Fibroblast of pulmonary artery (primary cell): Measurements from ENCODE around the gene TMCC3.

ENCODE experiments used
- DNase-seq: peaks from one replicate; pipeline ENCODE4 v3.0.0-alpha.2; 2010; ENCODE audit warnings: low read depth
- H3K4me3 ChIP-seq: replicated peaks from 2 replicates; pipeline ENCODE4 v1.5.1; 2011; ENCODE audit warnings: low read depth, mild to moderate bottlenecking, control low read depth, low read length, moderate library complexity
- TF ChIP-seq, protein P1 (sequence below): IDR thresholded peaks from 2 replicates; pipeline ENCODE4 v1.5.1; 2011; ENCODE audit warnings: mild to moderate bottlenecking, control low read depth, low read length, inconsistent platforms; ENCODE audit errors: missing control alignments

The TMCC3 gene

DNA sequence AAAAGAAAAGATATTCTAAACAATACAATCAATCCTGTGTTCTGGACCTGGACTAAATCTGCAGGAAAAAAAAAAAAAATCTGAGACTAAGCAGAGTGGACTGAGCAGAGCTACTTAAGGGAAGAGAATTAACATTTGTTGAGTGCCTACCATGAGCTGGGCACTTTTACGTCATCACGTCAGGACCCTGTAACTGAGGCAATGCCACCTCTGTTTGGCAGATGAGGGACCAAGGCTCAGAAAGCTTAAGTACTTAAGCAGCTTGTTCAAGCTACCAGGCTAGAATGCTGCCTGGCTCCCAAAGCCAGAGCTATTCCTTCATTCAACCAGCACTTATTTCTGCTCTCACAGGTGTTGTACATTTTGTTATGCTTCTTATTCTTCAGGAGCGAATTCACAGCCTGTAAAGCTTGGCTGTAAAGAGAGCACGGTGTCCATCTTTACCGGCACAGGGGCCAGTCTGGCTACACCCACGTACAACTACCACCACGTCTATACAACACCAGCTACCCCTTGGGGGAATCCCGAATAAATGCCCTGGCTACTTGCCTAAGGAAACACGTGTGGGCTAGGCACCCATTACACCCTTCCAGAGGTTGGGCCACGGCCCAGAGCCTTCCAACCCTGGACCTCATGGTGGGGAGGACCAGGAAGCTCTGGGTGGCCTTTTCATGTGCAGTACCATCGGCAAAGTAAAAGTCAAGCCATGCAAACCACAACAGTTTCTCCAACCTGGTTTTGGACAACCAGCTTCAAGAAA lies 27.0 kb downstream of the TMCC3 start:
- no peak for DNase-seq
- H3K4me3 ChIP-seq, result no peak overlapping the region
- TF ChIP-seq, protein P1, sequence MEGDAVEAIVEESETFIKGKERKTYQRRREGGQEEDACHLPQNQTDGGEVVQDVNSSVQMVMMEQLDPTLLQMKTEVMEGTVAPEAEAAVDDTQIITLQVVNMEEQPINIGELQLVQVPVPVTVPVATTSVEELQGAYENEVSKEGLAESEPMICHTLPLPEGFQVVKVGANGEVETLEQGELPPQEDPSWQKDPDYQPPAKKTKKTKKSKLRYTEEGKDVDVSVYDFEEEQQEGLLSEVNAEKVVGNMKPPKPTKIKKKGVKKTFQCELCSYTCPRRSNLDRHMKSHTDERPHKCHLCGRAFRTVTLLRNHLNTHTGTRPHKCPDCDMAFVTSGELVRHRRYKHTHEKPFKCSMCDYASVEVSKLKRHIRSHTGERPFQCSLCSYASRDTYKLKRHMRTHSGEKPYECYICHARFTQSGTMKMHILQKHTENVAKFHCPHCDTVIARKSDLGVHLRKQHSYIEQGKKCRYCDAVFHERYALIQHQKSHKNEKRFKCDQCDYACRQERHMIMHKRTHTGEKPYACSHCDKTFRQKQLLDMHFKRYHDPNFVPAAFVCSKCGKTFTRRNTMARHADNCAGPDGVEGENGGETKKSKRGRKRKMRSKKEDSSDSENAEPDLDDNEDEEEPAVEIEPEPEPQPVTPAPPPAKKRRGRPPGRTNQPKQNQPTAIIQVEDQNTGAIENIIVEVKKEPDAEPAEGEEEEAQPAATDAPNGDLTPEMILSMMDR, result no peak

DNA sequence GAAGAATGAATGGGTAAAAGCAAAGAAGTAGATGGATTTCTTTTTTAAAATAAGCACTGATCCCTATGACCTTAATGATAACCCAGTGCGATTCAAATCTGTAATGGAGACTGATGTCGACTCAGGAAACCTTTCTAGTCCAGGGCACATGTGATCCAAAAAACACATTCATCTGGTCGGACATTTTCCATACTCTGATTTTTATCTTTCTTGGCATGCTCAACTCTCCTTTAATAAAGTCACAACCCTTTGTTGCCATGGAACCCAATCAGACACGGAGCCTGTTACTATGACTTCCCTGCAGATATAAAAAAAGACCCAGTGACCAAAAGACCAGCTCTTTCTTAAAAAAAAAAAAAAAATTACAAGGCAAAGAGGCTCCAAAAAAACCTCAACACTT lies 27.9 kb downstream of the TMCC3 start:
- H3K4me3 ChIP-seq, result no peak overlapping the region
- TF ChIP-seq, protein P1, result no peak
- peak; percentile 47 for DNase-seq

DNA sequence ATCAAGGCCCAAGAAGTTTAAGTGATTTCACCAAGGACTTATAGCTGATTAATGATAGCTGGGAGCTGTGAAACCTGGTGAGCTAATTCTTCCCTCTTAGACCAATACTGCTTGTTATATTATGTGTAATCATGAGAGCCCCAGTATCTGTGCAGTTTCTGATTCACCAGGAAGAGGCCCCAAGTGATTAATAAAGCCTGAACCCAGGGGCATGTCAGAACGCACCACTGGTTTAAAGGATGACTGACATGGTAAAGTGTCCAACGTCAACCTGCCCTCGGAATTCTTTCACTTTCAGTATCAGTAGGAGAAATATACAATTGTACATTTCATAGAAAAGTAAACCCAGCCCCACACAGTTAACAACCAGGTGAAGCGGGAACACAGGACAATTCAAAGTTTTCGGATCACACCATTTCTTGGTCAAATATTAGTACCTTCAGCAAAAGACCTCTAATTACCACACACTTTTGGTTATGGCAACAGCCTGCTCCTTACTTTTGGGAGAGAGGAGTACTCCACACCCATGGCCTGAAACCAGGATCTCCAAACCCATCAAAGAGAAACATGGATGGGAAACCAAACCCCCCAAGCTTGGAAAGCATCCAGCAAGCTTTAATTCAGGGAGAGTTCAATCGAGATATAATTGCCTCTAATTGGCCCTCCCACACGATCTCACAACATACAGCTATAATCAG lies 28.5 kb downstream of the TMCC3 start:
- H3K4me3 ChIP-seq, result peak overlapping the region; percentile 41
- TF ChIP-seq, protein P1, result no peak
- peak; percentile 23 for DNase-seq

DNA sequence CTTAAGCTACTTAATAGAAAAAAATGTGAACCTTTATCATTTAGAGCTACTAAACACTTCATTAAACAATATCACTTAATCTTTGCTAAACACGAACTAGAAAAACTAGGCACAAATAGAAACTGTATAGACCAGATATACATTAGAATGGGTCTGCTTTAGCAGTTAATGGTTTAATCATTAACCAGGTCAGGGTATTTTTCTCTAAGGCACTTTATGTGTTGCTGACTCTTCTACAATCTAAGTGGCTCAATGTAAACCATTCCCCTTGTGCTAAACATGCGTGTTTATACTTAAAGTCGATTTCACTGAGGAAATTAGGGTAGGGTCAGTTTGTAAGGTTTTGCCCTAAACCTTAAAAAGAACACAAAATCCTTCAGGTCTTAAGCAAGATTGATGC lies 29.7 kb downstream of the TMCC3 start:
- DNase-seq, result no peak
- TF ChIP-seq, protein P1, result no peak

DNA sequence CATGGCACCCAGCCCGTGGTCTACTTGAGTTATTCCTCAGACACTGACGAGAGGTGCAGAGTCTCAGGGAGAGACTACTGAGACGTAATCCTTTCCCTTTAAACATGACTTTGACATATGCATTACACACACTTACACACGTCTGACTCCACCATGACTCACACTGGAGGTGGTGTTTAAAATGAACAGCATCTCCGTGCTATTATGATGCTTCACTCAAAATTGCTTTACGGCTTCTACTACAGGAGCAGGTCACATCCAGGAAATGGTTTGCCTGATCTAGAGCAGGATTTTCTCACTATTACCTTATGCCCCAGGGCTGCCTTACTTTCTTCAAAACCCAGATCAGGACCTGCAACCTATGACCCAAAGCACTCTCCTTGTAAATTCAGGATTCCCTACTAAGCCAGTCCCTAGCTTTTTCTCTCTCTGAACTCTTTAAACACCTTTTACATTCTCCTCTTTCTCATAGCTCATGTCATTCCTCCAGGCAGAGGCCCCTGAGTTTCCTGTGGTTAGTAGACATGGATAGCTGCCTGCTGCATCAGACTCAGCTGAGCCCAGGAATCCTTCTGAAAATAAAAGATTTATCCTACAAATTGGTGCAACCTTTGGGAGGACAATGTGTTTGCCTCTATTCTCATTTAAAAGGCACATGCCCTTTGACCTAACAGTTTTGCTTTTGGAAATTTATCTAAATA lies 31.2 kb downstream of the TMCC3 start:
- peak; percentile 75 for DNase-seq
- H3K4me3 ChIP-seq, result no peak overlapping the region
- TF ChIP-seq, protein P1, result no peak

More for the DNA sequence above, 29.7 kb downstream of the TMCC3 start:
- H3K4me3 ChIP-seq, result no peak overlapping the region

DNA sequence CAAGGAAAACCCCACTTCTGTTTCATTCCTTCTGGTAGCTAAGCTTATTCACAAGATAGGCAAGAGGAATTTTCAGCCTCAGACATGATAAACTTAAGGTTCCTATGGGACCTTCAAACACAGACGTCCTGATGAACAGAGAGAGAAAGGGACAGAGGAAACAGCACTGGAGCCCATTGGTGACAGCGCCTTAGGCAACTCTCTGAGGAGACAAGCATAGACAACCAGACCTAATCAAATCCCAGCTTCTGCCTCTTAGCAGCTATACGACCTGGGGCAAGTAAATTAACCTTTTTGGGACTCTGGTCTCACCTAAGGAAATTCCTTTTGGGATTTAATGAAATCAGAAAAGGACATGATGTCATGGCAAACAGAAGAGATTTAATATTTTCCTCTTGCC lies 33.3 kb downstream of the TMCC3 start:
- DNase-seq, result no peak
- H3K4me3 ChIP-seq, result no peak overlapping the region
- TF ChIP-seq, protein P1, result no peak
